HG03060 (cell line): Measurements from ENCODE around the gene NFIA.
A peak's percentile ranks its signal among the peaks of the same experiment; 100 is the strongest.

ENCODE experiments used
- ATAC-seq: cut with Tn5 transposase; IDR thresholded peaks from one replicate; pipeline ENCODE4 v1.9.1; 2021; ENCODE audit warnings: low read depth, moderate number of reproducible peaks; ENCODE audit not compliant: unreplicated experiment

NFIA gene

GRCh38 chr1:61377242-61377958, 295.0 kb downstream of the NFIA start:
- no peak for ATAC-seq

DNA sequence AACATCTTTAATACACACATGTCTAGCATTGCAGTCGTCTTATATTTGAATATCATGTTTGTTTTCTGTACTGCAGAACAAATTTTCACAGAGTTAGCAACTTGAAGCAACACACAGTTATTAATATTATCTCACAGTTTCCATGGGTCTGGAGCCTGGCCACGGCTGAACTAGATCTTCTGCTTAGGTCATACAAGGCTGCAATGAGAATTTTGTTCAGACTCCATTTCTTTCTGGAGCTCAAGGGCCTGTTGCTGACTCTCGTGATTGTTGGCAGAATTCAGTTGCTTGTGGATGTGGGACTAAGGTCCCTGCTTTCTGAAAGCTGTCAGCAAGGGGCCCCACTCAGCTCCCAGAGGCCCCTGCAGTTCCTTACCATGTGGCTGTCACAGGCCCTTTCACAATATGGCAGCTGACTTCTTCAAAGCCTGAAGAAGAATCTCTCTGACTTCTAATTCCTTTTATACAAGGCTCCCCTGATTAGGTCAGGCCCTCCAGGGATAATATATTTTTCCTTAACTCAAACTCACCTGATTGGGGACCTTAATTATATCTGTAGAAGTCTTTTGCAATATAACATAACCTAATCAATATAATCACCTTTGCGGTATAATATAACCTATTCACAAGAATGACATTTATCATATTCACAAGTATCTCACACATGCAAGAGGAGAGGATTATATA, 296.3 kb downstream of the NFIA start:
- ATAC-seq, result no peak

- ATAC-seq, result no peak
These were observed 297.3 kb downstream of the NFIA start for GRCh38 chr1:61379693-61380092.

GRCh38 chr1:61380561-61380960, 298.2 kb downstream of the NFIA start:
- ATAC-seq, result no peak

- no peak for ATAC-seq
These were observed 304.0 kb downstream of the NFIA start for GRCh38 chr1:61386323-61386722.

DNA sequence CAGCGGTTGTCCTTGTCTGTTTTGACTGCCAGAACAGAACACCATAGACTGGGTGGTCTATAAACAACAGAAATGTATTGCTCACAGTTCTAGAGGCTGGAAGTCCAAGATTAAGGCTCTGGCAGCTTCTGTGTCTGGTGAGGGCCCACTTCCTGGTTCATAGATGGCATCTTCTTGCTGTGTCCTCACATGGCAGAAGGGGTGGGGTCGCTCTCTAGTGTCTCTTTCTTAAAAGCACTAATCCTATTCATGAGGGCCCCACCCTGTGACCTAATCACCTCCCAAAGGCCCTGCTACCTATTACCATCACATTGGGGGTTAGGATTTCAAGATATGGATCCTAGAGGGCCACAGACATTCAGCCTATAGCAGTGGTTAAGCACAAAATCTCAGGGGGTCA, 304.4 kb downstream of the NFIA start:
- no peak for ATAC-seq

- peak; percentile 44 for ATAC-seq
These were observed 305.5 kb downstream of the NFIA start for GRCh38 chr1:61387829-61388228.

DNA sequence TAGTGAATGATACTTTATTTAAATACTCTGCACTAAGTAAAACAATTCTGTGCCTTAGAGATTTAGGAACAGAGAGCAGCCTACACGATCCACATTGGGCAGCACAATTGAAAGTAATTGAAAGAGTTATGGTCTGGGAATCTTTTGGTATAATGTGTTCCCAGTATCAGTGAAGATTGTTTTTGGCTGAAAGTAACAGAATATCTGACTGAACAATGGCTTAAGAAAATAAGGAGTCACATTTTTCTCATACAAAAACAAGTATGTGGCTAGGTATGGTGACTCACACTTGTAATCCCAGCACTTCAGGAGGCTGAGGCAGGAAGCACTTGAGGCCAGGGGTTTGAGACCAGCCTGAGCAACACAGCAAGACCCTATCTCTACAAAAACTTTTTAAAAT, 306.2 kb downstream of the NFIA start:
- no peak for ATAC-seq

GRCh38 chr1:61389194-61389925, 307.0 kb downstream of the NFIA start:
- no peak for ATAC-seq

DNA sequence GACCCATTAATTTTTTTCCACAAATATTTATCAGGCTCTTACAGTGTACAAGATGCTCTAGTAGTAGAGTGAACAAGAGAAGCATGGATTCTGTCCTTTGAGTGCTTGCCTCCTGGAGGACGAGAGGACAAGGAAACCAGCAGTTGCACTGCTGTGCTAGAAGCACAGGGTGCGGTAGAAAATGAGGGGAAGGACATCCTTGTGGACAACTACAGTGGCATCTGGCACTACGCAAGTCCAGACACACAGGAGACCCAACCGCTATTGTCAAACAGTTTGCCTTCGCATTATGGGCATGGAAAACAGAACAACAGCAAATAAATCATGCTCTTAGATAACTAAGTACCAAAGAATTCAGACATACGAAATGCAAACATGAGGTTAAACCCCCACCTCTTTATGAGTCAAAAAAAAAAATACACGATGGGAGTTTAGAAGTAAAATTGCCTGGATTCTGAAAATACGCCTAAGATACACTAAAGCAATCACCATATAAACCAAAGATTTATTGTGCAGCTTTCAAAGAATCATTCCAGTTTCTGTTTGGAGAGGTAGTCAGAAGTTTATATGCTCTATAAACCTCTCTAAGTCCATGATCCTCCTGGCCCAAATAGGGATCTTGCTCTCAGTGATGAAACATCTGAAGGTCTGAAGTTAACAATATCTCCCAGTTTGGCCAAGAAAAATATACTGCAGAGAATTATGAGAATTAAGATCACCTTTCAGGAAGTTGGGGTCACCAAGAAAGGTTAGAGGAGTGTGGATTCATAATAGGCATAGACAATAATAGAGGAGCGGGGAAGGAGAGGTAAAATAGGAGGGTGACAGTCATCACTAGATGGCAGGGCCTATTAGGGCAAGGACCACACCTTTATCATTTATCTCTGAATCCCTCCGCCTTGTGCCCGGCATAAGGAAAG, 307.8 kb downstream of the NFIA start:
- no peak for ATAC-seq

- no peak for ATAC-seq
These were observed 309.4 kb downstream of the NFIA start for GRCh38 chr1:61391730-61392129.

- ATAC-seq, result no peak
These were observed 310.3 kb downstream of the NFIA start for GRCh38 chr1:61392409-61393242.

DNA sequence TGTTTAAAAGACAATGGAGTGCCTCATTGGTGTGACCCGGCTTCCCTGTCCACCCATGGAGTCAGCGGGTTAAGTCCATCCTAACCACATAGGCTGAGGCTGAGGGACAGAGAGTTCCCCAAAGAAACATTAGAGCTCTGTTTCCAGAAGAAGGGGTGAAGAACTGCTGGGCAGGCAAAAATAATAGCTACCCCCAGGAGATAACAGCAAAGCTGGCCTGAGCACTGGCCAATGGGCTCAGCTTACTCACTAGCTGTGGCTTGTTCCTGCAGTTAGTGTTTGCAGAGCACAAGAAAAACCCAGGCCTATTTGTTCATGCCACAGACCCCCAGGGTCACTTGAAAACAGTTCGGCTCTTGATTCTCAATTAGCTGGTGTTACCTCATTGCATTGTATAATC, 311.2 kb downstream of the NFIA start:
- no peak for ATAC-seq

GRCh38 chr1:61395146-61395800, 312.9 kb downstream of the NFIA start:
- ATAC-seq, result no peak

- ATAC-seq, result no peak
These were observed 315.1 kb downstream of the NFIA start for GRCh38 chr1:61397495-61397894.

DNA sequence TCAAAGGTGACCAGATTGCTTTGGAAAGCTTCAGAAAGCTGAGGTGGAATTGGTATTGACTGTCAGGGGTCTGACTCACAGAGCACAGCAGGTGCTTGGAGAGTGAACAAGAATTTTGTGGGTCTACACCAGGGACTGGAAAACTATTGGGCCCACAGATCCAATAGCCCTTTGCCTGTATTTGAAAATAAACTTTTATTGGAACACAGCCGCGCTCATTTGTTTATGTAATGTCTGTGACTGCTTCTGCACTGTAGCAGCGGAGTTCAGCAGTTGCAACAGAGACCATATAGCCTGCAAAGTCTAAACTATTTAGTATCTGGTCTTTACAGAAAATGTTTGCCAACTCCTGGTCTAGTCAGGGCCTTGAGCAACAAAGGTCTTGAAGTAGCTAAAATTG, 315.6 kb downstream of the NFIA start:
- no peak for ATAC-seq

- no peak for ATAC-seq
These were observed 316.8 kb downstream of the NFIA start for GRCh38 chr1:61399199-61399598.

DNA sequence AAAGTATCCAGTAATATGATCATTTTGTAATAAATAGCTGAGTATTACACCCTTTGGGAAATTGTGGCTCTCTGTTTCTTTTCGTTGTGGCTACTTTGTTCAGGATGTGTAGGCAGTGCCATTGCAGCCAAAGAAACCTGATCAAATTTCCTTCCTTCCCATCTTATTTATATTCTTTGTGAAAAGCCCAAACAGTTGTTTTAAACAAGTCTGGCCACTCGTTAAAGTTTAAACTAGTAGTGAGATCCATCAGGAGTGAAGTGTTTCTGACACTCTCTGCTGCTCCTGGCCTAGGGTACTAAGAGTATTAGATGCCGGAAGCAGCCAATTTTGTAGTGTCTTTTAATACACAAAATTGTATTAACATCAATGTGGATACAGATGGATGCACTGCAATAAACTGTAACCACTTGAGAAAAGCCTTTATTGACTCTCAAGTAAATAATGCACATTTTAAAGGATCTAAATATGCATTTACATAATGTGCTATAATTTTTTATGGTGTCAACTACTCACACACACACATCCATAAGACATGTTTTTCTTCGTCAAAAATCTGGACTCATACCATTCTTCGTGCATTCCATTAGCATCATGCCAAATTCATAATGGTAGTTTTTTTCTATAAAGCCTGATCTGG, 317.9 kb downstream of the NFIA start:
- no peak for ATAC-seq

GRCh38 chr1:61400997-61401396, 318.6 kb downstream of the NFIA start:
- no peak for ATAC-seq
